Gastrocnemius medialis (tissue), 4 donors: ENCODE results near the gene ELF1. TPM values are rescaled to one million over a fixed set of nuclear protein-coding genes. Genes with fewer than 3 reads are reported as not detected.

Source experiments
- ATAC-seq, 2 donors: fragments of 150-250 bp; one replicate each; pipeline ENCODE4 v1.9.1; 2016
- DNase-seq, 2 donors: peaks; one replicate each; pipeline ENCODE4 v3.0.0-alpha.2; 2019
- H3K27ac ChIP-seq, 4 donors: fragments of 200-600 bp; sonication (generic); 1 replicate in 1 of 4; 2 replicates in 3 of 4; pipeline ENCODE4 v1.5.1; 2016 to 2018; ENCODE audit warnings: mild to moderate bottlenecking in 2 of 4, moderate library complexity in 1 of 4
- H3K27me3 ChIP-seq, 3 donors: fragments of 200-600 bp; sonication (generic) in 2 of 3; 1 replicate in 1 of 3; 2 replicates in 2 of 3; pipeline versions ENCODE4 v1.5.1 to v1.6.0; 2016 to 2019; ENCODE audit warnings: mild to moderate bottlenecking in 1 of 3, moderate library complexity in 1 of 3
- H3K36me3 ChIP-seq, 2 donors: fragments of 200-600 bp; sonication (generic) in 1 of 2; one replicate each; pipeline ENCODE4 v1.5.1; 2017 to 2018
- H3K4me1 ChIP-seq, 2 donors: fragments of 200-600 bp; sonication (generic) in 1 of 2; one replicate each; pipeline ENCODE4 v1.5.1; 2016 to 2017; ENCODE audit warnings: mild to moderate bottlenecking in 2 of 2
- H3K4me3 ChIP-seq, 4 donors: fragments of 200-600 bp; sonication (generic) in 3 of 4; 1 replicate in 1 of 4; 2 replicates in 3 of 4; pipeline ENCODE4 v1.5.1; 2016 to 2019; ENCODE audit warnings: mild to moderate bottlenecking in 2 of 4
- H3K9me3 ChIP-seq, 3 donors: fragments of 200-600 bp; sonication (generic) in 2 of 3; 1 replicate in 1 of 3; 2 replicates in 2 of 3; pipeline ENCODE4 v1.5.1; 2016 to 2019
- CTCF ChIP-seq, 5 experiments: fragments of 450-650 bp in 3 of 5; fragments of 200-600 bp in 2 of 5; sonication (generic) in 2 of 5; IDR thresholded peaks in 4 of 5; conservative IDR thresholded peaks in 1 of 5; 1 replicate in 4 of 5; 2 replicates in 1 of 5; pipeline ENCODE4 v1.5.1; 2016 to 2019; ENCODE audit warnings: antibody characterized with exemption in 5 of 5, mild to moderate bottlenecking in 3 of 5, moderate library complexity in 3 of 5
- POLR2A ChIP-seq, 2 donors: fragments of 450-650 bp; IDR thresholded peaks; one replicate each; pipeline ENCODE4 v1.6.1; 2017; ENCODE audit warnings: antibody characterized with exemption in 2 of 2, mild to moderate bottlenecking in 2 of 2, moderate library complexity in 2 of 2
- in situ Hi-C, 4 donors: fragments of 200-750 bp; cut with MboI; loops; one replicate each; pipeline versions ENCODE4 v1.15.0 to v1.8.0; 2017; ENCODE audit warnings: low sequenced_read_pairs in 4 of 4
- intact Hi-C: fragments of 100-400 bp; cut with DNase I; formaldehyde crosslinking; loops from one replicate; pipeline ENCODE4 v1.15.1; 2023; ENCODE audit warnings: low total_unique reads
- total RNA-seq, 4 donors: library from RNA; depleted of rRNA; stranded (reverse); fragments of >200 nt; gene quantifications; one replicate each; pipeline versions ENCODE4 v1.1.0 to v1.2.3, GENCODE V29; 2016

The ELF1 gene
- total RNA-seq, 4 donors from 2014 or later = 24.8 to 48.7 (median 33.7) TPM

DNA sequence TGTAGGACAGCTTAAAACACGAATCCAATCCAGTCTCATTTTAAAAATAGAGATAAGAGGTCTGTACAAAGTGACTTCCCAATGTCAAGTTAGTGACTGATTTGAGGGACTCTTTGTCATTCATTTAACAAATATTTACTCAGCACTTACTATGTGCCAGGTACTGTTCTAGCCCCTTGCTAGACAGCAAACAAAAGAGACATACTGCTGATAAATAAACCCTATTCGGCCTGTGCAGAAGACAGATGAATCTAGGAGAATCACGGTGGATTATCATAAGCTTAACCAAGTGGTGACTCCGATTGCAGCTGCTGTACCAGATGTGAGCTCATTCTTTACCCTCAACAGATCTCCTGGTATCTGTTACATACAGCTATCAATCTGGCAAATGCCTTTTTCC lies 6.4 kb upstream of the ELF1 start:
- DNase-seq (no peak), ATAC-seq (no peak)
- Histone ChIP-seq H3K9me3 (no peaks in the 10 kb centered on the region), H3K4me1 (peaks cover 24 to 53% of the 10 kb centered on the region in 2 donors), H3K36me3 (peaks cover 0 to 4% of the 10 kb centered on the region in 2 donors), H3K27ac (peak overlapping the region in 2 of 4 donors; percentile 7 to 16), H3K4me3 (no peak overlapping the region), H3K27me3 (no peaks in the 10 kb centered on the region)
- no peak for TF ChIP-seq CTCF (IDR thresholded peaks at IDR 0.05 in 4 of 5, conservative IDR thresholded peaks at IDR 0.05 in 1 of 5)
- no peak for TF ChIP-seq POLR2A (IDR thresholded peaks at IDR 0.05)
- intact Hi-C loops (no loop called here), in situ Hi-C loops (no loop called here)

DNA sequence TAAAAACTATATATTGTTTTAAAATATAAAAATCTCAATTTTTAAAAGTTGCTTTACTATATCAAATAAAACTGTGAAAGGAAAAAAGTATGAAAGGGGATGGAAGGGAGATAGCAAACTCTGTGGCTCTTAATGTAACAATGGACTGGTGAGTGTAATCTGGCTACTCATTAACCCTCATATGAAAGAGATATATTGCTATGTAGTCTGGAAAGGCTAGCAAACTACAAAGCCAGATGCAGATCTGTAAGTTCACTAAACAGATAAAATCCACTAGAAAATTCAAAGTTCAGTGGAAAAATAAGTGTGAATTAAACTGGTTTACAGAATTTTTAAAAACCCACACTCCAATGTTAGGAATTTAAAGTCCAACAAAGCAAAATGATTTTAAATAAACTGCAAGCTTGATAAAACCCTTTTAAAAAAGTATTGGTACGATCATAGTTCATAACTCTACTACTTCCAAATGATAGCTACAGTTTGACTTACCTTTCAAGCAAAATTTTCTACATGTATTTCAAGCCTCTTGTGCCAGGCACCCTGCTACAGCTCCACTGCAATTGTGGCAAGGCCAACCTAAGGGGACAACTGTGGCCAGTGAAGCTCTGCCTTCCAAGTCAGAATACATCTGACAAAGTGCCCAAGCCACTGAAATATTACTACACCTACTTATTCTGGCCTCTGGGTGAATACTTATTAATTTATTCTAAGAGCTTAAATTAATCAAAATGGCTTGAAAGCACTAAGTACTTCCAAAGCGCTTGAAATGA lies 647 bp upstream of the ELF1 start:
- DNase-seq (no peak), ATAC-seq (peak in 1 of 2 donors; percentile 25)
- Histone ChIP-seq H3K4me3 (no peak overlapping the region), H3K36me3 (no peaks in the 10 kb centered on the region), H3K9me3 (no peaks in the 10 kb centered on the region), H3K4me1 (peaks cover 45 to 65% of the 10 kb centered on the region in 2 donors), H3K27me3 (no peaks in the 10 kb centered on the region), H3K27ac (peak overlapping the region; percentile 66 to 77 (median 72))
- TF ChIP-seq POLR2A (IDR thresholded peaks at IDR 0.05) (no peak), CTCF (IDR thresholded peaks at IDR 0.05 in 4 of 5, conservative IDR thresholded peaks at IDR 0.05 in 1 of 5) (no peak)
- in situ Hi-C loops (no loop called here), intact Hi-C loops (loop anchor here (5.0 kb wide), 2 partner anchors 37 to 43 kb away; partner anchors contain the start of gene WBP4)

DNA sequence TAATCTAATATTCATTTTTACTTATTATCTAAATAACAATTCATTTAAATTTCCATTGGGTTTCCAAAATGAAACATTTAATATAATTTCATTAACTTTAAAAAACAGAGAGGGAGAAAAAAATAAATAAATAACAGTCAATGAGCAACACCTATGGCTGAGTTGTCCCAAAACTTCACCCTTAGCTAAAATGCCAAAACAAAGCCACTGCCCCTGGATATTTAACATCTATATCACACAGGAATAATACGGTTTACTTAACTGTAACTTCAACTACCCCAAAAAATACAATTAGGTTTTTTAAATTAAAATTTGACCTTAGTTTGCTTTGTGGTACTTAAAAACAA lies 541 bp downstream of the ELF1 start:
- in situ Hi-C loops = no loop called here
- no peaks in the 10 kb centered on the region for H3K9me3 ChIP-seq
- peaks cover 48 to 67% of the 10 kb centered on the region in 2 donors for H3K4me1 ChIP-seq

DNA sequence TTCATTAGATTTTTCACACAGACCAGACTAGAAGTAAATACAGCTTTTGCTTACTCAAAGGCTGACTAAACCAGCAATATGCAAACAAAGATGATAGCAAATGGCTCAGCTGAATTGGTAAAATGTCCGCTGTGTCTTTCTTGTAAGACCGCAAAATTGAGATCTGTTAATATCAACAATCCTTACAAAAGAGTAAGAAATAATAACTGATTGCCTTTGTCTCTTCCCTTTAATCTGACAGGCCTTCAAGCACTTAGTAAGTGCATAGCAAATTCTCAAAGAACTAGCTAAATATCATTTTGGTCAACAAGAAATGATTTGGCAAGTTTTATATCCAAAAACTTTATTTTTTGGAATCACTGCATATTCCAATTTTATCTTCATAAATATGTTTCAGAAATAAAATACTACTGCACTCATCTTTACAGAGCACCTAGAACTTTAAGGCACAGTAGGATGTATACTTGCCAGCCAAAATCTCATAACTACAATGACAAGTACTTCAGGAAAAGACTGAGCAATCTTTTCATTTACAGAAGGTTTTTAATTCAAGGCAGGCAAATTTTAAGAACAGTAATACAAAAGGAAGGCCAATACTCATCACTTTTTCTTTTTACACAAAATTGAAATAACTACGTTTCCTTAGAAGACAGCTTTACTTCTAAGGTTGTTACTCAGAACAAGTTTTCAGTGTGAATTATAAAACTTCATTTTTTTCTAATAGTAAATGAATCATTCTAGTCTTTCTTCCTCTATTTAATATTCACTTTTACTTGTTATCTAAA lies 1.1 kb downstream of the ELF1 start:
- TF ChIP-seq POLR2A (IDR thresholded peaks at IDR 0.05) = no peak
- no peak for ATAC-seq
- Histone ChIP-seq H3K4me3 (peak overlapping the region in 1 of 4 donors; percentile 18), H3K27ac (peak overlapping the region; percentile 16 to 77 (median 68)), H3K9me3 (no peaks in the 10 kb centered on the region), H3K4me1 (peaks cover 48 to 65% of the 10 kb centered on the region in 2 donors), H3K27me3 (no peaks in the 10 kb centered on the region), H3K36me3 (no peaks in the 10 kb centered on the region)
- in situ Hi-C loops (no loop called here), intact Hi-C loops (loop anchor here (5.0 kb wide), 2 partner anchors 36 to 44 kb away; partner anchors contain the start of gene WBP4)
- no peak for DNase-seq

More for the DNA sequence above, 541 bp downstream of the ELF1 start:
- no peak for TF ChIP-seq POLR2A (IDR thresholded peaks at IDR 0.05)
- TF ChIP-seq CTCF (IDR thresholded peaks at IDR 0.05 in 4 of 5, conservative IDR thresholded peaks at IDR 0.05 in 1 of 5) = no peak
- Histone ChIP-seq H3K27me3 (no peaks in the 10 kb centered on the region), H3K36me3 (no peaks in the 10 kb centered on the region), H3K27ac (peak overlapping the region; percentile 66 to 77 (median 72)), H3K4me3 (peak overlapping the region in 3 of 4 donors; percentile 2 to 23 (median 18))
- no peak for ATAC-seq
- no peak for DNase-seq
- intact Hi-C loops = loop anchor here (5.0 kb wide), 2 partner anchors 36 to 44 kb away; partner anchors contain the start of gene WBP4

DNA sequence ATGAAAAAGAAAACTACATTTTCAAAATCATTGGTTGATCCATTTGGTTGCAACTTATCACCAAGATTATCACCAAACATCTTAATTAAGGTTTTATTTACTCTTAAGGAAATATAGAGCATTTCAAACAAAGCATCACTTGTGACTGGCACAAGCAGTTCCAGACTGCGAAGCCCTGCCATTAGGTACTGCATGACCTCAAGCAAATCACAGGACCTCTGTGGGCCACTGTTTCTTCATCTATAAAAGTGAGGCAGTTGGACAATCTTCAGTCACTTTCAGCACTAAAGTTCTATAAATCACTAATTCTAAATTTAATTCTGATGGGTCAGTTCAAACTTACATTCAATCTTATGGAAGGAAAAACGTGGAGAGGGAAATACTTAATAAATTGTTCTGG lies 2.0 kb downstream of the ELF1 start:
- no peaks in the 10 kb centered on the region for H3K36me3 ChIP-seq
- H3K4me1 ChIP-seq = peaks cover 49 to 64% of the 10 kb centered on the region in 2 donors
- peak overlapping the region in 3 of 4 donors; percentile 2 to 66 (median 16) for H3K27ac ChIP-seq
- intact Hi-C loops = loop anchor here (5.0 kb wide), 2 partner anchors 35 to 45 kb away; partner anchors contain the start of gene WBP4
- H3K27me3 ChIP-seq = no peaks in the 10 kb centered on the region
- H3K9me3 ChIP-seq = no peaks in the 10 kb centered on the region
- no peak for TF ChIP-seq POLR2A (IDR thresholded peaks at IDR 0.05)
- TF ChIP-seq CTCF (IDR thresholded peaks at IDR 0.05 in 4 of 5, conservative IDR thresholded peaks at IDR 0.05 in 1 of 5) = no peak
- ATAC-seq = peak in 1 of 2 donors; percentile 34
- peak in 1 of 2 donors; percentile 10 for DNase-seq
- no peak overlapping the region for H3K4me3 ChIP-seq
- in situ Hi-C loops = no loop called here
